Right cardiac atrium (tissue), 5 donors: ENCODE measurements around the gene TLR8. TPM values are rescaled to one million over a fixed set of nuclear protein-coding genes. Genes with fewer than 3 reads are reported as not detected.
A peak's percentile ranks its signal among the peaks of the same experiment; 100 is the strongest.

Source experiments
- ATAC-seq, 2 donors: fragments of 200-7000 bp; cut with Tn5 transposase; one replicate each; pipeline versions ENCODE4 v1.8.0 to v1.9.1; 2020; ENCODE audit warnings: moderate library complexity in 2 of 2, mild to moderate bottlenecking in 1 of 2
- DNase-seq, 3 donors: peaks; one replicate each; pipeline ENCODE4 v3.0.0-alpha.2; 2020
- H3K27ac ChIP-seq: one replicate; pipeline ENCODE4 v1.5.1; 2013; ENCODE audit warnings: mild to moderate bottlenecking, low read length, control low read depth, moderate library complexity
- H3K27me3 ChIP-seq: one replicate; pipeline ENCODE4 v1.6.1; 2013; ENCODE audit not compliant: control insufficient read depth, insufficient read depth
- H3K4me1 ChIP-seq: one replicate; pipeline ENCODE4 v1.6.1; 2013; ENCODE audit warnings: low read length; ENCODE audit not compliant: control insufficient read depth, insufficient read depth
- H3K4me3 ChIP-seq: one replicate; pipeline ENCODE4 v1.5.1; 2013; ENCODE audit warnings: low read length, control low read depth
- H3K9me3 ChIP-seq: one replicate; pipeline ENCODE4 v1.6.1; 2013; ENCODE audit warnings: low read length; ENCODE audit not compliant: control insufficient read depth
- WGBS: extraction: QIAGEN DNeasy Blood & Tissue Kit; methylation state at CpG from one replicate; pipeline ENCODE4 v1.1.7; 2013; 5-methylcytosine and 5-hydroxymethylcytosine counted together
- intact Hi-C, 4 donors: fragments of 100-400 bp; cut with DNase I; formaldehyde crosslinking; loops; one replicate each; pipeline versions ENCODE4 v1.11.0 to v1.14.0; 2022 to 2023
- polyA plus RNA-seq: library from polyadenylated mRNA; stranded (reverse); fragments of 200-250 nt; gene quantifications from one replicate; pipeline ENCODE4 v1.2.3, GENCODE V29; 2013
- total RNA-seq, 4 donors: library from RNA; stranded (reverse); fragmentation: NEBNext Ultra II Directional; extraction: Animal tissue kit (Norgen Biotek cat#: 25700); gene quantifications; one replicate each; pipeline ENCODE4 v1.2.1, GENCODE V29; 2021
- donor health status: healthy with polysubstance abuse.
- donor health status: DM: no; HTN: yes; CAD: no.
- donor health status: DM: no; HTN: no; CAD: no.
- donor health status: DM: no; HTN: yes; CAD: no; lungs with severe emphysema.
- donor health status: DM: yes; HTN: yes; CAD: no.

Gene TLR8
- total and polyA plus RNA-seq, 5 donors, result 0.14 to 2.8 (median 1.9) TPM

- H3K27ac ChIP-seq, result no peak overlapping the region
- no peaks in the 10 kb centered on the region for H3K4me1 ChIP-seq
- no peaks in the 10 kb centered on the region for H3K27me3 ChIP-seq
- 67% methylated on average over 5 of the region's 5 CpGs for WGBS
- ATAC-seq (no peak), DNase-seq (no peak)
- H3K4me3 ChIP-seq, result no peak overlapping the region
- no peaks in the 10 kb centered on the region for H3K9me3 ChIP-seq
- intact Hi-C loops, result no loop called here
Observed at GRCh38 chrX:12885508-12885907, 20.9 kb upstream of the TLR8 start.

GRCh38 chrX:12886545-12886944 lies 19.9 kb upstream of the TLR8 start:
- H3K4me1 ChIP-seq, result no peaks in the 10 kb centered on the region
- DNase-seq (no peak), ATAC-seq (no peak)
- H3K27me3 ChIP-seq, result no peaks in the 10 kb centered on the region
- 91% methylated on average over 3 of the region's 3 CpGs for WGBS
- no peak overlapping the region for H3K4me3 ChIP-seq
- intact Hi-C loops, result no loop called here
- no peaks in the 10 kb centered on the region for H3K9me3 ChIP-seq
- H3K27ac ChIP-seq, result no peak overlapping the region

GRCh38 chrX:12887141-12887540 lies 19.3 kb upstream of the TLR8 start:
- no peaks in the 10 kb centered on the region for H3K4me1 ChIP-seq
- DNase-seq (no peak), ATAC-seq (no peak)
- intact Hi-C loops, result no loop called here
- H3K9me3 ChIP-seq, result no peaks in the 10 kb centered on the region
- no peaks in the 10 kb centered on the region for H3K27me3 ChIP-seq
- no peak overlapping the region for H3K4me3 ChIP-seq
- no peak overlapping the region for H3K27ac ChIP-seq
- WGBS, result 77% methylated on average over 2 of the region's 2 CpGs

GRCh38 chrX:12887767-12888166 lies 18.7 kb upstream of the TLR8 start:
- no peak for ATAC-seq
- intact Hi-C loops, result no loop called here

GRCh38 chrX:12890467-12890866 lies 16.0 kb upstream of the TLR8 start:
- no peaks in the 10 kb centered on the region for H3K9me3 ChIP-seq
- no peak overlapping the region for H3K27ac ChIP-seq
- 37% methylated on average over 5 of the region's 5 CpGs for WGBS
- DNase-seq (no peak), ATAC-seq (no peak)
- H3K27me3 ChIP-seq, result no peaks in the 10 kb centered on the region
- H3K4me1 ChIP-seq, result no peaks in the 10 kb centered on the region
- no peak overlapping the region for H3K4me3 ChIP-seq
- intact Hi-C loops, result loop anchor here in 2 of 4 donors (5.0 kb wide), 2 partner anchors 73 to 78 kb away; no protein-coding TSS in a partner anchor

More at GRCh38 chrX:12887767-12888166, 18.7 kb upstream of the TLR8 start:
- DNase-seq, result no peak
- H3K27me3 ChIP-seq, result no peaks in the 10 kb centered on the region
- no peaks in the 10 kb centered on the region for H3K4me1 ChIP-seq
- H3K4me3 ChIP-seq, result no peak overlapping the region
- H3K9me3 ChIP-seq, result no peaks in the 10 kb centered on the region
- WGBS, result 74% methylated on average over 3 of the region's 3 CpGs
- H3K27ac ChIP-seq, result no peak overlapping the region

GRCh38 chrX:12891171-12891570 lies 15.2 kb upstream of the TLR8 start:
- DNase-seq (no peak), ATAC-seq (no peak)
- H3K27ac ChIP-seq, result no peak overlapping the region
- WGBS, result 79% methylated on average over 4 of the region's 4 CpGs
- H3K4me1 ChIP-seq, result no peaks in the 10 kb centered on the region
- no peaks in the 10 kb centered on the region for H3K9me3 ChIP-seq
- H3K27me3 ChIP-seq, result no peaks in the 10 kb centered on the region
- intact Hi-C loops, result loop anchor here in 2 of 4 donors (5.0 kb wide), 2 partner anchors 74 to 79 kb away; no protein-coding TSS in a partner anchor
- no peak overlapping the region for H3K4me3 ChIP-seq

GRCh38 chrX:12891915-12892506 lies 14.4 kb upstream of the TLR8 start:
- intact Hi-C loops, result loop anchor here in 2 of 4 donors (5.0 kb wide), 2 partner anchors 75 to 80 kb away; no protein-coding TSS in a partner anchor
- H3K27ac ChIP-seq, result no peak overlapping the region
- DNase-seq (no peak), ATAC-seq (no peak)
- no peaks in the 10 kb centered on the region for H3K27me3 ChIP-seq
- H3K4me1 ChIP-seq, result no peaks in the 10 kb centered on the region
- no peaks in the 10 kb centered on the region for H3K9me3 ChIP-seq
- WGBS, result 21% methylated on average over 2 of the region's 2 CpGs
- H3K4me3 ChIP-seq, result no peak overlapping the region

GRCh38 chrX:12892716-12893115 lies 13.7 kb upstream of the TLR8 start:
- Histone ChIP-seq H3K27ac (no peak overlapping the region), H3K27me3 (no peaks in the 10 kb centered on the region), H3K4me3 (no peak overlapping the region), H3K9me3 (no peaks in the 10 kb centered on the region), H3K4me1 (no peaks in the 10 kb centered on the region)
- ATAC-seq, result no peak
- no peak for DNase-seq
- intact Hi-C loops, result loop anchor here in 2 of 4 donors (5.0 kb wide), 2 partner anchors 75 to 80 kb away; no protein-coding TSS in a partner anchor
- 59% methylated on average over 2 of the region's 2 CpGs for WGBS

GRCh38 chrX:12894074-12895030 lies 12.1 kb upstream of the TLR8 start:
- Histone ChIP-seq H3K4me3 (no peak overlapping the region), H3K27ac (no peak overlapping the region), H3K9me3 (no peaks in the 10 kb centered on the region), H3K27me3 (no peaks in the 10 kb centered on the region), H3K4me1 (no peaks in the 10 kb centered on the region)
- DNase-seq, result peak in 2 of 3 donors; percentile 15 to 69
- ATAC-seq, result no peak
- WGBS, result 57% methylated on average over 12 of the region's 12 CpGs
- intact Hi-C loops, result loop anchor here in 2 of 4 donors (5.0 kb wide), 2 partner anchors 77 to 82 kb away; no protein-coding TSS in a partner anchor

GRCh38 chrX:12895866-12896265 lies 10.6 kb upstream of the TLR8 start:
- Histone ChIP-seq H3K27ac (no peak overlapping the region), H3K4me3 (no peak overlapping the region), H3K9me3 (no peaks in the 10 kb centered on the region), H3K27me3 (no peaks in the 10 kb centered on the region), H3K4me1 (no peaks in the 10 kb centered on the region)
- intact Hi-C loops, result no loop called here
- DNase-seq (no peak), ATAC-seq (no peak)
- 42% methylated on average over 2 of the region's 2 CpGs for WGBS

GRCh38 chrX:12896935-12897334 lies 9.5 kb upstream of the TLR8 start:
- intact Hi-C loops, result no loop called here
- no peaks in the 10 kb centered on the region for H3K27me3 ChIP-seq
- no peak overlapping the region for H3K4me3 ChIP-seq
- DNase-seq (no peak), ATAC-seq (no peak)
- 88% methylated on average over 4 of the region's 4 CpGs for WGBS
- no peaks in the 10 kb centered on the region for H3K4me1 ChIP-seq
- H3K9me3 ChIP-seq, result no peaks in the 10 kb centered on the region
- H3K27ac ChIP-seq, result no peak overlapping the region
